CD4-positive, alpha-beta T cell treated with Interleukin-1 beta for 1 hour (primary cell): ENCODE data around the gene FTMT.
"Not testable (repeated sequence)": the region's sequence is repeated elsewhere in the genome, so short reads cannot be mapped to it uniquely, and the experiment has no call there.

ENCODE experiments used
- DNase-seq, 2 donors: peaks; one replicate each; pipeline ENCODE4 v3.0.0-alpha.2; 2020 to 2022

FTMT gene

GRCh38 chr5:121851643-121852574, at the start of gene FTMT:
FTMT (plus strand) TSS chr5:121851882; CDS start chr5:121851964, 82 bp downstream.
- DNase-seq: no peak

- not testable (repeated sequence) for DNase-seq
These were observed 46.4 kb upstream of the FTMT start for GRCh38 chr5:121805251-121805650.

- DNase-seq: no peak
These were observed 45.8 kb upstream of the FTMT start for GRCh38 chr5:121805911-121806310.

GRCh38 chr5:121816164-121816563, 35.5 kb upstream of the FTMT start:
- DNase-seq: no peak

GRCh38 chr5:121819682-121820261, 31.9 kb upstream of the FTMT start:
- DNase-seq: no peak

- no peak for DNase-seq
These were observed 18.1 kb upstream of the FTMT start for GRCh38 chr5:121833617-121834016.

- DNase-seq: no peak
These were observed 17.7 kb upstream of the FTMT start for GRCh38 chr5:121834021-121834420.

- DNase-seq: no peak
These were observed 9.8 kb upstream of the FTMT start for GRCh38 chr5:121841892-121842291.

GRCh38 chr5:121850272-121850671, 1.4 kb upstream of the FTMT start:
- DNase-seq: no peak

- DNase-seq: no peak
These were observed 2.2 kb downstream of the FTMT start for GRCh38 chr5:121853850-121854249.

GRCh38 chr5:121862801-121863200, 11.1 kb downstream of the FTMT start:
- no peak for DNase-seq

GRCh38 chr5:121863753-121864285, 12.1 kb downstream of the FTMT start:
- no peak for DNase-seq

- DNase-seq: no peak
These were observed 15.7 kb downstream of the FTMT start for GRCh38 chr5:121867403-121867802.

- no peak for DNase-seq
These were observed 18.8 kb downstream of the FTMT start for GRCh38 chr5:121870489-121870888.

- no peak for DNase-seq
These were observed 21.2 kb downstream of the FTMT start for GRCh38 chr5:121872856-121873255.

- DNase-seq: no peak
These were observed 21.7 kb downstream of the FTMT start for GRCh38 chr5:121873409-121873808.

GRCh38 chr5:121885630-121886029, 33.9 kb downstream of the FTMT start:
- DNase-seq: no peak

- DNase-seq: no peak
These were observed 36.0 kb downstream of the FTMT start for GRCh38 chr5:121887727-121888126.

GRCh38 chr5:121890297-121890858, 38.7 kb downstream of the FTMT start:
- DNase-seq: no peak

- no peak for DNase-seq
These were observed 45.7 kb downstream of the FTMT start for GRCh38 chr5:121897341-121897740.

- no peak for DNase-seq
These were observed 47.7 kb downstream of the FTMT start for GRCh38 chr5:121899346-121899745.
